ENCODE results near the gene MRPL58. TPM values are rescaled to one million over a fixed set of nuclear protein-coding genes. Genes with fewer than 3 reads are reported as not detected.
A peak's percentile ranks its signal among the peaks of the same experiment; 100 is the strongest.

The MRPL58 gene
- total RNA-seq, 2 experiments from 2014 or later: 75.3 to 84.2 TPM

DNA sequence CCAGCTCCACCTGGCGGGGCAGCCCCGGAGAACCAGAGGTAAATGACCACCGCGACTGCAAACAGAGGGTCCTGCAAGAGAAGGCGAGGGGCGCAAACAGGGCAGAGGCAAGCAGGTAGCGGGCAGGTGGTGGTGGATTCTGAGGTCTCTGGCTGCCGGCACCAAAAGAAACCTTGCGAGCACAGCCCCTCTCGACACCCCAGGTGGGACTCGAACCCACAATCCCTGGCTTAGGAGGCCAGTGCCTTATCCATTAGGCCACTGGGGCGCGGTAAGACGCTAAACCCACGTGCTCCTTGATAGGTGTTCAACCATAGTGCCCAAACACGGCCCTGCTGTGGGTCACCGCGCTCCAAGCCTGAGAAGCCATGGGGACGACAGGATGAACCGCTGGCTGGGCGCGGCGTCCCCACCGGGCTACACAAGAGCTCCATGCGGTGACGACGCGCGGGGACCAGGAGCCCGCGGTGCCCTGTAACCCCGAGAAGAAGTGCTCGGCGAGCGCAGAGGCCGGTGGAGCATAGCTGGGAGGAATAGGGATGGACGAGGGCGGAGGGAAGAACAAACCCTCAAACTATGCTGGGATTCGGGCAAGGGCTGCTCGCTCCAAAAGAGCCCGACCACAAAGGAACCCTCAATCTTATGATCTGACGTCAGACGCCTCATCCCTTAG lies 21.9 kb downstream of the MRPL58 start:
- Histone ChIP-seq H3K36me3 (ENCODE audit: insufficient read depth, low read length) (peaks cover 13% of the 10 kb centered on the region), H2AFZ (ENCODE audit: low read length) (no peak overlapping the region; the same call in 1 of the 2 replicates), H3K4me3 (ENCODE audit: low read depth, low read length, poor library complexity, severe bottlenecking) (peak overlapping the region; percentile 56), H3K4me1 (ENCODE audit: insufficient read depth, low read length, poor library complexity, severe bottlenecking) (peaks cover 13% of the 10 kb centered on the region), H3K79me2 (ENCODE audit: insufficient read depth, low read depth, low read length) (no peaks in the 10 kb centered on the region), H3K9me3 (ENCODE audit: low read length) (0 out of 2 replicates have a peak, but pooled peaks cover 6% of the 10 kb centered on the region), H3K9me2 (ENCODE audit: insufficient read depth, low read length) (no peaks in the 10 kb centered on the region), H3K4me2 (ENCODE audit: low read length) (peak overlapping the region; percentile 58), H4K20me1 (ENCODE audit: insufficient read depth, low read length) (no peaks in the 10 kb centered on the region), H3K27ac (ENCODE audit: low read depth, low read length, poor library complexity, severe bottlenecking) (no peak overlapping the region)
- ChIA-PET CTCF (ENCODE audit: unreplicated experiment) (no interaction called here), POLR2A (interaction anchor here (0.9 kb wide), 1 partner anchor 21 kb away, joined by 4 read pairs; the partner anchor contains the start of gene MRPL58)
- DNase-seq (ENCODE audit: low spot score): peak; percentile 74
- TF ChIP-seq, protein P1, sequence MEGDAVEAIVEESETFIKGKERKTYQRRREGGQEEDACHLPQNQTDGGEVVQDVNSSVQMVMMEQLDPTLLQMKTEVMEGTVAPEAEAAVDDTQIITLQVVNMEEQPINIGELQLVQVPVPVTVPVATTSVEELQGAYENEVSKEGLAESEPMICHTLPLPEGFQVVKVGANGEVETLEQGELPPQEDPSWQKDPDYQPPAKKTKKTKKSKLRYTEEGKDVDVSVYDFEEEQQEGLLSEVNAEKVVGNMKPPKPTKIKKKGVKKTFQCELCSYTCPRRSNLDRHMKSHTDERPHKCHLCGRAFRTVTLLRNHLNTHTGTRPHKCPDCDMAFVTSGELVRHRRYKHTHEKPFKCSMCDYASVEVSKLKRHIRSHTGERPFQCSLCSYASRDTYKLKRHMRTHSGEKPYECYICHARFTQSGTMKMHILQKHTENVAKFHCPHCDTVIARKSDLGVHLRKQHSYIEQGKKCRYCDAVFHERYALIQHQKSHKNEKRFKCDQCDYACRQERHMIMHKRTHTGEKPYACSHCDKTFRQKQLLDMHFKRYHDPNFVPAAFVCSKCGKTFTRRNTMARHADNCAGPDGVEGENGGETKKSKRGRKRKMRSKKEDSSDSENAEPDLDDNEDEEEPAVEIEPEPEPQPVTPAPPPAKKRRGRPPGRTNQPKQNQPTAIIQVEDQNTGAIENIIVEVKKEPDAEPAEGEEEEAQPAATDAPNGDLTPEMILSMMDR (conservative IDR thresholded peaks at IDR 0.05; ENCODE audit: low read length): no peak
- TF ChIP-seq EZH2phosphoT487 (IDR thresholded peaks at IDR 0.05; ENCODE audit: borderline replicate concordance, low read depth, low read length): no peak
- BruUV-seq (replicated peaks): no TSS peak
- intact Hi-C loops (cut with micrococcal nuclease; ENCODE audit: unreplicated experiment): no loop called here

DNA sequence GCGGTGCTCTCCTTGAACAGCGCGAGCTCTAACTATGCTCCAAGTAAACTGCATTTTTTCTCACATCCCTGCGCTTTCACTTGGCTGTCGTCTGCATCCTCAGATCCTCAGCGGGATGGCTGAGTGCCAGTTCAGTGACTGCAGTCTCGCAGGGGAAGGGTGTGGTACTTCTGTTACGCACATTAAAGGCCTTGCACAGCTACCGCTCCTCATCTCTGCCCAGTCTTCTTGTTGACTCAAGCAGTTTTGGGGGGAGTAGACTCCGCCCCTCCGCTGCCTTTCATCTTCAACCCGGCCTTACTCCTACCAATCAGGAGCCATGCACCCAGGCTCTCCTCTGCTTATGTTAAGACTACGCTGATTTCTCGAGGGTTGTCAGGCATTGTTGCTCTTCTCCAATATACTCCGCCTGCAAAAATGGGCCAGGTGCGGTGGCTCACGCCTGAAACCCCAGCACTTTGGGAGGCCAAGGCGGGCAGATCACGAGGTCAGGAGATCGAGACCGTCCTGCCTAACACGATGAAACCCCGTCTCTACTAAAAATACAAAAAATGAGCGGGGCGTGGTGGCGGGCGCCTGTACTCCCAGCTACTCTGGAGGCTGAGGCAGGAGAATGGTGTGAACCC lies 24.3 kb downstream of the MRPL58 start:
- Histone ChIP-seq H3K36me3 (ENCODE audit: insufficient read depth, low read length) (peaks cover 37% of the 10 kb centered on the region), H3K4me1 (ENCODE audit: insufficient read depth, low read length, poor library complexity, severe bottlenecking) (peaks cover 13% of the 10 kb centered on the region), H4K20me1 (ENCODE audit: insufficient read depth, low read length) (no peaks in the 10 kb centered on the region), H3K9me3 (ENCODE audit: low read length) (no peaks in the 10 kb centered on the region), H3K4me3 (ENCODE audit: low read depth, low read length, poor library complexity, severe bottlenecking) (no peak overlapping the region), H2AFZ (ENCODE audit: low read length) (no peak overlapping the region), H3K4me2 (ENCODE audit: low read length) (no peak overlapping the region), H3K79me2 (ENCODE audit: insufficient read depth, low read depth, low read length) (no peaks in the 10 kb centered on the region), H3K27ac (ENCODE audit: low read depth, low read length, poor library complexity, severe bottlenecking) (no peak overlapping the region), H3K9me2 (ENCODE audit: insufficient read depth, low read length) (no peaks in the 10 kb centered on the region)
- no peak for TF ChIP-seq EZH2phosphoT487 (IDR thresholded peaks at IDR 0.05; ENCODE audit: borderline replicate concordance, low read depth, low read length)
- TF ChIP-seq, protein P1 (conservative IDR thresholded peaks at IDR 0.05; ENCODE audit: low read length): no peak
- no TSS peak for BruUV-seq (replicated peaks)
- POLR2A ChIA-PET: interaction anchor here (0.7 to 1.2 kb wide), 3 partner anchors 21 to 25 kb away, joined by 3 to 4 read pairs (median 4); partner anchors contain the start of gene MRPL58
- CTCF ChIA-PET (ENCODE audit: unreplicated experiment): no interaction called here
- intact Hi-C loops (cut with micrococcal nuclease; ENCODE audit: unreplicated experiment): no loop called here
- no peak for DNase-seq (ENCODE audit: low spot score)

DNA sequence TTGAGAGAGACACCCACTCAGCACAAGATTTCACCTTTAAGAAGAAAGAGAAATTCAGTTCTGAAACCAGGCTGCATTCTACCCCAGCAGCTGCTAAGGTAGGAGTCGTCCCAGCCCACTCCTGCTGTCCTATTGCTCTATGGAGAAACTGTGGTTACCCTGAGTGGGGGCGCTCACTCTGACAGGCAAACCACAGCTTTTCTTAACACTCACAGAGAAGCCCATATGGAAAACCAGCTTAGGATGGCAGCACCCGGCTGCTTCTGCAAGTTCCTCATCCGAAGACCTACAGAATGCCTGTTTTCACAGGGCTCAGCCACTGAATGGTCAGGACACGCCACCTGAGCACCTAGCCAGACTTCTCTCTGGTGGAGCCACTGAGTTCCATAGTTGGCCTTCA lies 26.8 kb downstream of the MRPL58 start:
- Histone ChIP-seq H4K20me1 (ENCODE audit: insufficient read depth, low read length) (no peaks in the 10 kb centered on the region), H3K36me3 (ENCODE audit: insufficient read depth, low read length) (peaks cover 45% of the 10 kb centered on the region), H3K79me2 (ENCODE audit: insufficient read depth, low read depth, low read length) (no peaks in the 10 kb centered on the region), H3K4me2 (ENCODE audit: low read length) (no peak overlapping the region), H3K27ac (ENCODE audit: low read depth, low read length, poor library complexity, severe bottlenecking) (no peak overlapping the region), H2AFZ (ENCODE audit: low read length) (no peak overlapping the region), H3K4me3 (ENCODE audit: low read depth, low read length, poor library complexity, severe bottlenecking) (no peak overlapping the region), H3K4me1 (ENCODE audit: insufficient read depth, low read length, poor library complexity, severe bottlenecking) (peaks cover 6% of the 10 kb centered on the region), H3K9me2 (ENCODE audit: insufficient read depth, low read length) (no peaks in the 10 kb centered on the region), H3K9me3 (ENCODE audit: low read length) (no peaks in the 10 kb centered on the region)
- DNase-seq (ENCODE audit: low spot score): no peak
- TF ChIP-seq EZH2phosphoT487 (IDR thresholded peaks at IDR 0.05; ENCODE audit: borderline replicate concordance, low read depth, low read length): no peak
- TF ChIP-seq, protein P1 (conservative IDR thresholded peaks at IDR 0.05; ENCODE audit: low read length): no peak
- CTCF ChIA-PET (ENCODE audit: unreplicated experiment): interaction anchor here (0.6 kb wide), 1 partner anchor 168 kb away, joined by 3 read pairs; no protein-coding TSS in a partner anchor
- POLR2A ChIA-PET: no interaction called here
- intact Hi-C loops (cut with micrococcal nuclease; ENCODE audit: unreplicated experiment): no loop called here
- no TSS peak for BruUV-seq (replicated peaks)

Data from OCI-LY7 (cell line).